SK-N-DZ (cell line): ENCODE measurements around the gene CST5.
A peak's percentile ranks its signal among the peaks of the same experiment; 100 is the strongest.
"Not testable (repeated sequence)": the region's sequence is repeated elsewhere in the genome, so short reads cannot be mapped to it uniquely, and the experiment has no call there.

Experiments used
- DNase-seq: peaks from one replicate; pipeline ENCODE4 v3.0.0-alpha.2; 2015; ENCODE audit warnings: low spot score

The CST5 gene

GRCh38 chr20:23890867-23891266 lies 11.3 kb upstream of the CST5 start:
- not testable (repeated sequence) for DNase-seq

- peak; percentile 47 for DNase-seq
Measured at GRCh38 chr20:23889775-23890187, 10.2 kb upstream of the CST5 start.

GRCh38 chr20:23887856-23888255 lies 8.3 kb upstream of the CST5 start:
- DNase-seq: no peak

- no peak for DNase-seq
Measured at GRCh38 chr20:23884771-23885162, 5.2 kb upstream of the CST5 start.

- DNase-seq: no peak
Measured at GRCh38 chr20:23884136-23884770, 4.7 kb upstream of the CST5 start.

GRCh38 chr20:23881371-23881770 lies 1.8 kb upstream of the CST5 start:
- DNase-seq: no peak

- DNase-seq: no peak
Measured at GRCh38 chr20:23880417-23880816, 869 bp upstream of the CST5 start.

- no peak for DNase-seq
Measured at GRCh38 chr20:23879811-23880374, 345 bp upstream of the CST5 start.

- no peak for DNase-seq
Measured at GRCh38 chr20:23878787-23879186, 761 bp downstream of the CST5 start.

- DNase-seq: not testable (repeated sequence)
Measured at GRCh38 chr20:23878016-23878542, 1.5 kb downstream of the CST5 start.

- no peak for DNase-seq
Measured at GRCh38 chr20:23877524-23877923, 2.0 kb downstream of the CST5 start.

GRCh38 chr20:23875606-23876237 lies 3.8 kb downstream of the CST5 start:
- no peak for DNase-seq

GRCh38 chr20:23874747-23875146 lies 4.8 kb downstream of the CST5 start:
- DNase-seq: no peak

GRCh38 chr20:23873370-23874015 lies 6.1 kb downstream of the CST5 start:
- DNase-seq: no peak

GRCh38 chr20:23872065-23872464 lies 7.5 kb downstream of the CST5 start:
- DNase-seq: no peak

GRCh38 chr20:23870461-23870860 lies 9.1 kb downstream of the CST5 start:
- DNase-seq: no peak

GRCh38 chr20:23869520-23869919 lies 10.0 kb downstream of the CST5 start:
- no peak for DNase-seq

- no peak for DNase-seq
Measured at GRCh38 chr20:23868321-23868720, 11.2 kb downstream of the CST5 start.

GRCh38 chr20:23867152-23867776 lies 12.3 kb downstream of the CST5 start:
- no peak for DNase-seq

- DNase-seq: not testable (repeated sequence)
Measured at GRCh38 chr20:23860771-23861170, 18.8 kb downstream of the CST5 start.

- DNase-seq: no peak
Measured at GRCh38 chr20:23857962-23858595, 21.5 kb downstream of the CST5 start.
